DND-41 (cell line): ENCODE measurements around the gene ALDH16A1.

Experiments
- ATAC-seq: fragments of 200-7000 bp; cut with Tn5 transposase; 3 replicates; pipeline ENCODE4 v1.9.1; 2021; ENCODE audit warnings: low read depth; ENCODE audit not compliant: insufficient read depth
- DNase-seq: peaks from one replicate; pipeline ENCODE4 v3.0.0-alpha.2; 2020
- H2AFZ ChIP-seq: 2 replicates; pipeline ENCODE4 v1.6.0; 2012; ENCODE audit warnings: low read depth, low read length
- H3K27ac ChIP-seq: 2 replicates; pipeline ENCODE4 v1.5.1; 2012; ENCODE audit warnings: low read length, inconsistent platforms
- H3K27me3 ChIP-seq: fragments of 200-600 bp; sonication (generic); 2 replicates; pipeline ENCODE4 v1.6.0; 2012; ENCODE audit warnings: low read length, mild to moderate bottlenecking, inconsistent platforms; ENCODE audit not compliant: insufficient read depth, poor library complexity
- H3K36me3 ChIP-seq: 2 replicates; pipeline ENCODE4 v1.5.1; 2012; ENCODE audit warnings: low read length, inconsistent platforms; ENCODE audit not compliant: insufficient read depth
- H3K4me1 ChIP-seq: 2 replicates; pipeline ENCODE4 v1.5.1; 2012; ENCODE audit warnings: mild to moderate bottlenecking, low read length; ENCODE audit not compliant: insufficient read depth
- H3K4me2 ChIP-seq: 2 replicates; pipeline ENCODE4 v1.6.0; 2012; ENCODE audit warnings: mild to moderate bottlenecking, moderate library complexity, low read length, inconsistent platforms; ENCODE audit not compliant: insufficient read depth
- H3K4me3 ChIP-seq, 2 experiments: fragments of 200-600 bp in 1 of 2; shearing (Covaris generic) in 1 of 2; 2 replicates each; pipeline ENCODE4 v1.5.1; 2012 to 2016; ENCODE audit warnings: inconsistent platforms in 2 of 2, low read length in 2 of 2, mild to moderate bottlenecking in 2 of 2, low read depth in 1 of 2, moderate library complexity in 1 of 2
- H3K79me2 ChIP-seq: 2 replicates; pipeline ENCODE4 v1.6.0; 2012; ENCODE audit warnings: low read length, inconsistent platforms; ENCODE audit not compliant: insufficient read depth
- H3K9ac ChIP-seq: 2 replicates; pipeline ENCODE4 v1.6.0; 2012; ENCODE audit warnings: low read depth, mild to moderate bottlenecking, inconsistent platforms, low read length, moderate library complexity
- H3K9me3 ChIP-seq: 2 replicates; pipeline ENCODE4 v1.5.1; 2012; ENCODE audit warnings: low read length, moderate library complexity, mild to moderate bottlenecking, inconsistent platforms; ENCODE audit not compliant: insufficient read depth, severe bottlenecking
- H4K20me1 ChIP-seq: 2 replicates; pipeline ENCODE4 v1.6.0; 2012; ENCODE audit warnings: low read length; ENCODE audit not compliant: insufficient read depth
- EZH2 ChIP-seq: IDR thresholded peaks from 3 replicates; pipeline ENCODE4 v1.6.1; 2012; ENCODE audit warnings: borderline replicate concordance, low read depth, mild to moderate bottlenecking, moderate library complexity, low read length, inconsistent platforms; ENCODE audit not compliant: severe bottlenecking
- TF ChIP-seq, protein P1 (sequence below): IDR thresholded peaks from 2 replicates; pipeline ENCODE4 v1.5.1; 2012; ENCODE audit warnings: borderline replicate concordance, low read length, moderate library complexity, mild to moderate bottlenecking; ENCODE audit not compliant: poor library complexity, severe bottlenecking; ENCODE audit errors: extremely low read depth

The ALDH16A1 gene

DNA sequence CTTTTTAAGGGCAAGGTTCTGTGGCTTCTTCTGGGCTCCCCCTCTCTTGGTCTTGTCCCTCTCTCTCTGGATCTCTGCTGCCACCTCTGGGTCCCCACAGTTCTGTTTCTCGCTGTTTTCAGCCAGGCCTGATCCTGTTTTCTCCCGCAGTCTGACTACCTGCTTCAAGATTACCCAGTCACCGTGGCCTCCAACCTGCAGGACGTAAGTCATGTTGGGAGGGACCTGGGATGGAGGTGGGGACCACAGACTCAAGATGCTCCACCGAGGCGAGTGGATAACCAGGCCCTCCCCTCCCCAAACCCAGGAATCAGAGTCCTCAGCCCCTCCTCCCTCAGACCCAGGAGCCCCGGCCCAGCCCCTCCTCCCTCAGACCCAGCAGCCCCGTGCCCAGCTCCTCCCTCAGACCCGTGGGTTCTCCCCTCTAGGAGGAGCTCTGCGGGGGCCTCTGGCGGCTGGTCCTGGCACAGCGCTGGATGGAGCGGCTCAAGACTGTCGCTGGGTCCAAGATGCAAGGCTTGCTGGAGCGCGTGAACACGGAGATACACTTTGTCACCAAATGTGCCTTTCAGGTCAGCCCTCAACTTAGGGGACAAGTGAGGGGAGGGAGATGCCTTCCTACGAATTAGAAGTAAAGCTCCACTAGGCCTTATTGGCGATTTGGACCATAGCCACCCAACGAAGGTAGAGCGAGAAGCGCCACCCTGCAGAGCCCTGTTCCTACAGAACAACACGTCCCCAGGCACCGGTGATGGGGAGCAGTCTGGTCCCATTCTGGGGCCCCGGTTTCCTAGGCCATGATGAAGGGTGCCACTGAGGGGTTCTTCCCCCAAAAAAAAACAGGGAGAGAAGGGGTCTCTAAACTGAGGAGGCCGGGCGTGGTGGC lies 23.2 kb downstream of the ALDH16A1 start:
- DNase-seq (peak; percentile 47), ATAC-seq (no peak)
- no peaks in the 10 kb centered on the region for H4K20me1 ChIP-seq
- no peak overlapping the region for H2AFZ ChIP-seq
- H3K27ac ChIP-seq, result peak overlapping the region; percentile 32
- H3K27me3 ChIP-seq, result no peaks in the 10 kb centered on the region
- no peaks in the 10 kb centered on the region for H3K9me3 ChIP-seq
- no peak overlapping the region for H3K4me2 ChIP-seq
- no peaks in the 10 kb centered on the region for H3K36me3 ChIP-seq
- H3K4me3 ChIP-seq, result no peak overlapping the region
- no peaks in the 10 kb centered on the region for H3K79me2 ChIP-seq
- no peak for TF ChIP-seq EZH2
- TF ChIP-seq, protein P1, sequence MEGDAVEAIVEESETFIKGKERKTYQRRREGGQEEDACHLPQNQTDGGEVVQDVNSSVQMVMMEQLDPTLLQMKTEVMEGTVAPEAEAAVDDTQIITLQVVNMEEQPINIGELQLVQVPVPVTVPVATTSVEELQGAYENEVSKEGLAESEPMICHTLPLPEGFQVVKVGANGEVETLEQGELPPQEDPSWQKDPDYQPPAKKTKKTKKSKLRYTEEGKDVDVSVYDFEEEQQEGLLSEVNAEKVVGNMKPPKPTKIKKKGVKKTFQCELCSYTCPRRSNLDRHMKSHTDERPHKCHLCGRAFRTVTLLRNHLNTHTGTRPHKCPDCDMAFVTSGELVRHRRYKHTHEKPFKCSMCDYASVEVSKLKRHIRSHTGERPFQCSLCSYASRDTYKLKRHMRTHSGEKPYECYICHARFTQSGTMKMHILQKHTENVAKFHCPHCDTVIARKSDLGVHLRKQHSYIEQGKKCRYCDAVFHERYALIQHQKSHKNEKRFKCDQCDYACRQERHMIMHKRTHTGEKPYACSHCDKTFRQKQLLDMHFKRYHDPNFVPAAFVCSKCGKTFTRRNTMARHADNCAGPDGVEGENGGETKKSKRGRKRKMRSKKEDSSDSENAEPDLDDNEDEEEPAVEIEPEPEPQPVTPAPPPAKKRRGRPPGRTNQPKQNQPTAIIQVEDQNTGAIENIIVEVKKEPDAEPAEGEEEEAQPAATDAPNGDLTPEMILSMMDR, result peak; percentile 46
- no peak overlapping the region for H3K9ac ChIP-seq
- H3K4me1 ChIP-seq, result peaks cover 30% of the 10 kb centered on the region

DNA sequence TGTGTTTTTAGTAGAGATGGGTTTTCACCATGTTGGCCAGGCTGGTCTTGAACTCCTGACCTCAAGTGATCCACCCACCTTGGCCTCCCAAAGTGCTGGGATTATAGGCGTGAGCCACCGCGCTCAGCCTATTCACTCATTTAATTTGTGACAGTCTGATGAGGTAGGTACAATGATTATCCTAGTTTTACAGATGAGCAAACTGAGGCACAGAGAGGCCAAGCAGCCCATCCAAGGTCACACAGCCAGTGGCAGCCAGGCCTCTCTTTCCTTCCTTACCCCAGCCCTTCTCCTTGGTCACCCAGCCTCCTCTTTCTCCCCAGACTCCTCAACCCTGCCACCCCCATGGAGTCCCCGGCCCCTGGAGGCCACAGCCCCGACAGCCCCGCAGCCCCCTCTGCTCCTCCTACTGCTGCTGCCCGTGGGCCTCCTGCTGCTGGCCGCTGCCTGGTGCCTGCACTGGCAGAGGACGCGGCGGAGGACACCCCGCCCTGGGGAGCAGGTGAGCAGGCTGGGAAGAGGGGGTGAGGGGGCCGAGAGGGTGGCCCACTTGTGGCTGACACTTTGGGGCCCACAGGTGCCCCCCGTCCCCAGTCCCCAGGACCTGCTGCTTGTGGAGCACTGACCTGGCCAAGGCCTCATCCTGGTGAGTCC lies 27.1 kb downstream of the ALDH16A1 start:
- Histone ChIP-seq H3K4me3 (no peak overlapping the region), H3K79me2 (no peaks in the 10 kb centered on the region), H3K9me3 (no peaks in the 10 kb centered on the region), H3K9ac (no peak overlapping the region), H2AFZ (no peak overlapping the region), H3K36me3 (no peaks in the 10 kb centered on the region), H3K27ac (peak overlapping the region; percentile 16; the same call in 1 of the 2 replicates), H3K4me1 (peaks cover under 1% of the 10 kb centered on the region), H3K4me2 (no peak overlapping the region), H4K20me1 (no peaks in the 10 kb centered on the region), H3K27me3 (no peaks in the 10 kb centered on the region)
- TF ChIP-seq, protein P1, result no peak
- TF ChIP-seq EZH2, result no peak
- DNase-seq (no peak), ATAC-seq (no peak)

DNA sequence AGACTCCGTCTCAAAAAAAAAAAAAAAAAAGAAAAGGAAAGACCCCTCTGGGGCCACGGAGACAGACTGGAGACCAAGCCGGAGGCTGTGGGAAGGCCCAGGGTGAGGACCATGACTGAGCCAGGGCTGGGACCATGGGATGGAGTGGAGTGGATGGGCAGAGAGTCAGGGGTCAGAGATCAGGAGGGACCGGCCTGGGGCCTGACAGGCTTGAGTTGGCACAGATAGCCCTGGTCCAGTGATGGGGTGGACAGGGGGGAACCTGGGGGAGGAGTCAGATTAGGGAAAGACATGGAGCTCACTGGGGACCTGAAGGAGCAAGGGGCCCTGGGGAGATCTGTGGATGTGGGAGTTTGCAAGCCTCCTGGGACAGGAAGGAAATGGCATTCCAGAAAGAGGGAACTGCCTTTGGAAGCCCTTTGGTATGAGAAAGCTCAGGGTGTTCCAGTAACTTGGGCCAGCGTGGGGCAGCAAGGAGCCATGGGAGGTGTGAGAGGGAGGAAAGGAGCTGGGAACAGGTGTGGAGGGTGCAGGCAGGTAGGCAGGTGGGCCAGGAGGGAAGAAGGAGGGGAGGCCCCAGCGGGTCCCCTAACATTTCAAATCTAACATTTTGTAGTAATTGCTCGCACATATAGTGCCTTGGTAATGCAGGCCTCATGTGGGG lies 28.1 kb downstream of the ALDH16A1 start:
- H3K9ac ChIP-seq, result no peak overlapping the region

More for the DNA sequence above, 28.1 kb downstream of the ALDH16A1 start:
- ATAC-seq (no peak), DNase-seq (no peak)
- Histone ChIP-seq H3K4me1 (peaks cover 2% of the 10 kb centered on the region), H3K27me3 (no peaks in the 10 kb centered on the region), H3K27ac (no peak overlapping the region), H3K4me2 (no peak overlapping the region), H3K9me3 (no peaks in the 10 kb centered on the region), H4K20me1 (no peaks in the 10 kb centered on the region), H3K36me3 (no peaks in the 10 kb centered on the region), H3K79me2 (no peaks in the 10 kb centered on the region), H3K4me3 (no peak overlapping the region), H2AFZ (no peak overlapping the region)
- TF ChIP-seq EZH2, result no peak
- TF ChIP-seq, protein P1, result no peak
